Esophagus (tissue), 2 donors: ENCODE results near the gene FAM76A. TPM values are rescaled to one million over a fixed set of nuclear protein-coding genes. Genes with fewer than 3 reads are reported as not detected.
"Not testable (repeated sequence)": the region's sequence is repeated elsewhere in the genome, so short reads cannot be mapped to it uniquely, and the experiment has no call there.

Experiments
- H3K27ac ChIP-seq, 2 donors: one replicate each; pipeline ENCODE4 v1.5.1; 2013; ENCODE audit warnings: low read depth in 2 of 2, mild to moderate bottlenecking in 2 of 2, inconsistent platforms in 1 of 2, low read length in 1 of 2, moderate library complexity in 1 of 2
- H3K27me3 ChIP-seq, 2 donors: one replicate each; pipeline ENCODE4 v1.6.1; 2013; ENCODE audit warnings: low read length in 2 of 2, control low read depth in 1 of 2, mild to moderate bottlenecking in 1 of 2; ENCODE audit not compliant: insufficient read depth in 2 of 2, control insufficient read depth in 1 of 2
- H3K36me3 ChIP-seq, 2 donors: one replicate each; pipeline ENCODE4 v1.6.1; 2013; ENCODE audit warnings: low read length in 1 of 2; ENCODE audit not compliant: control insufficient read depth in 2 of 2, insufficient read depth in 2 of 2
- H3K4me1 ChIP-seq, 2 donors: one replicate each; pipeline ENCODE4 v1.6.1; 2013; ENCODE audit warnings: low read length in 1 of 2; ENCODE audit not compliant: control insufficient read depth in 2 of 2, insufficient read depth in 2 of 2
- H3K4me3 ChIP-seq, 2 donors: one replicate each; pipeline ENCODE4 v1.5.1; 2013; ENCODE audit warnings: low read length in 2 of 2, mild to moderate bottlenecking in 2 of 2, low read depth in 1 of 2, moderate library complexity in 1 of 2
- H3K9me3 ChIP-seq, 2 donors: one replicate each; pipeline ENCODE4 v1.6.1; 2013; ENCODE audit warnings: mild to moderate bottlenecking in 2 of 2, low read depth in 1 of 2, low read length in 1 of 2, moderate library complexity in 1 of 2; ENCODE audit not compliant: control insufficient read depth in 2 of 2, insufficient read depth in 1 of 2
- WGBS, 2 donors: extraction: QIAGEN DNeasy Blood & Tissue Kit; methylation state at CpG; one replicate each; pipeline ENCODE4 v1.1.7; 2013; 5-methylcytosine and 5-hydroxymethylcytosine counted together
- polyA plus RNA-seq, 2 donors: library from polyadenylated mRNA; stranded (reverse); fragments of 200-250 nt; gene quantifications; one replicate each; pipeline ENCODE4 v1.2.3, GENCODE V29; 2013
- donor health status: healthy with polysubstance abuse.
- donor health status: Bipolar disorder and iron deficiency.

Gene FAM76A
- polyA plus RNA-seq, 2 donors: 3.5 to 4.2 TPM

GRCh38 chr1:27689423-27690173, 36.2 kb upstream of the FAM76A start:
- peaks cover 8 to 10% of the 10 kb centered on the region in 2 donors for H3K4me1 ChIP-seq
- no peak overlapping the region for H3K27ac ChIP-seq
- no peaks in the 10 kb centered on the region for H3K27me3 ChIP-seq
- WGBS, 2 donors: 72 to 73% methylated on average over 4 of the region's 4 CpGs
- H3K9me3 ChIP-seq: no peaks in the 10 kb centered on the region
- H3K4me3 ChIP-seq: no peak overlapping the region
- no peaks in the 10 kb centered on the region for H3K36me3 ChIP-seq

DNA sequence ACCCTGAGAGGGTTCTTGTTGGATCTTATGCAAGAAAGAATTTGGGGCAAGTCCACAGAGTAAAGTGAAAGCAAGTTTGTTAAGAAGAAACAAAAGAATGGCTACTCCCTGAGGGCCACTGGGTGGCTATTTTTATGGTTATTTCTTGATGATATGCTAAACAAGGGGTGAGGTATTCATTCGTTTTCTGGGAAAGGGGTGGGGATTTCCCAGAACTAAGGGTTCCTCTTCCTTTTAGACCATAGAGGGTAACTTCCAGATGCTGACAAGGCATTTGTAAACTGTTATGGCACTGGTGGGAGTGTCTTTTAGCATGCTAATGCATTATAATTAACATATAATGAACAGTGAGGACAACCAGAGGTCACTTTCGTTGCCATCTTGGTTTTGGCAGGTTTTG, 35.6 kb upstream of the FAM76A start:
- Histone ChIP-seq H3K27me3 (no peaks in the 10 kb centered on the region), H3K4me3 (no peak overlapping the region), H3K9me3 (no peaks in the 10 kb centered on the region), H3K36me3 (no peaks in the 10 kb centered on the region), H3K27ac (no peak overlapping the region), H3K4me1 (peaks cover 8 to 10% of the 10 kb centered on the region in 2 donors)
- 53 to 67% methylated on average over 2 of the region's 2 CpGs for WGBS, 2 donors

DNA sequence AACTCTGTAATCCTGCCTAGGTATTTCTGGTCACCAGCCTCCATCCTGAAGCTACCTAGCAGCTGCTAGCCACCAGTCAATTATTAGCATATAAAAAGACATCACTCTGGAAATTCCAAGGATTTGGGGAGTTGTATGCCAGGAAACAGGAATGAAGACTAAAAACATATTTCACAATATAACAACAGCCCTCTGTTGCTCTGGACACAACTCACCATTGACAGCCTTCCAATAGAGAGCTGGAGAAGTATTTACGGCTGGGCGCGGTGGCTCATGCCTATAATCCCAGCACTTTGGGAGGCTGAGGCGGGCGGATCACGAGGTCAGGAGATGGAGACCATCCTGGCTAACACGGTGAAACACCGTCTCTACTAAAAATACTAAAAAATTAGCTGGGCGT, 28.9 kb upstream of the FAM76A start:
- not testable (repeated sequence) for H3K4me1 ChIP-seq, H3K27me3 ChIP-seq, H3K36me3 ChIP-seq, H3K9me3 ChIP-seq, H3K4me3 ChIP-seq, H3K27ac ChIP-seq
- 81 to 83% methylated on average over 9 of the region's 9 CpGs for WGBS, 2 donors

- Histone ChIP-seq H3K4me1 (no peaks in the 10 kb centered on the region), H3K4me3 (no peak overlapping the region), H3K36me3 (no peaks in the 10 kb centered on the region), H3K9me3 (no peaks in the 10 kb centered on the region), H3K27me3 (no peaks in the 10 kb centered on the region), H3K27ac (no peak overlapping the region)
- 79 to 86% methylated on average over 4 of the region's 4 CpGs for WGBS, 2 donors
These were observed 20.8 kb upstream of the FAM76A start for GRCh38 chr1:27704958-27705357.

- no peaks in the 10 kb centered on the region for H3K9me3 ChIP-seq
- no peaks in the 10 kb centered on the region for H3K36me3 ChIP-seq
- H3K4me3 ChIP-seq: no peak overlapping the region
- WGBS, 2 donors: 66 to 74% methylated on average over 2 of the region's 2 CpGs
- H3K4me1 ChIP-seq: no peaks in the 10 kb centered on the region
- H3K27ac ChIP-seq: no peak overlapping the region
- H3K27me3 ChIP-seq: no peaks in the 10 kb centered on the region
These were observed 20.2 kb upstream of the FAM76A start for GRCh38 chr1:27705545-27705944.

DNA sequence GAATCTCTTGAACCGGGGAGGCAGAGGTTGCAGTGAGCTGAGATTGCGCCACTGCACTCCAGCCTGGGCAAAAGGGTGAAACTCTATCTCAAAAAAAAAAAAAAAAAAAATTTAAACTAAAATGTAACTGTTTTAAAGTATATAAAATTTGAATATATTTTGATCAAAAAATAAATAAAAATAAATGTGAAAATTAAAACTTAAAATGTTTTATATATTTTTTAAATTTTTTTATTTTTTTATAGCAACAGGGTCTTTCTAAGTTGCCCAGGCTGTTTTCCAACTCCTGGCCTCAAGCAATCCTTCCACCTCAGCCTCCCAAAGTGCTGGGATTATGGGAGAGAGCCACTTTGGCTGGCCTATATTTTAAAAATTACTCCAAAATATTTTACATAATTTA, 15.2 kb upstream of the FAM76A start:
- Histone ChIP-seq H3K4me1 (no peaks in the 10 kb centered on the region), H3K36me3 (no peaks in the 10 kb centered on the region), H3K27me3 (no peaks in the 10 kb centered on the region), H3K9me3 (no peaks in the 10 kb centered on the region), H3K27ac (no peak overlapping the region), H3K4me3 (no peak overlapping the region)
- WGBS, 2 donors: 93 to 96% methylated on average over 2 of the region's 2 CpGs

GRCh38 chr1:27713139-27713725, 12.5 kb upstream of the FAM76A start:
- Histone ChIP-seq H3K4me3 (no peak overlapping the region), H3K36me3 (no peaks in the 10 kb centered on the region), H3K27ac (no peak overlapping the region), H3K9me3 (no peaks in the 10 kb centered on the region), H3K4me1 (no peaks in the 10 kb centered on the region), H3K27me3 (no peaks in the 10 kb centered on the region)
- WGBS, 2 donors: 53 to 63% methylated on average over 3 of the region's 3 CpGs

- Histone ChIP-seq H3K4me1 (no peaks in the 10 kb centered on the region), H3K27me3 (no peaks in the 10 kb centered on the region), H3K36me3 (no peaks in the 10 kb centered on the region), H3K27ac (no peak overlapping the region), H3K4me3 (no peak overlapping the region), H3K9me3 (no peaks in the 10 kb centered on the region)
- WGBS, 2 donors: 71% methylated on average over 3 of the region's 3 CpGs
These were observed 11.8 kb upstream of the FAM76A start for GRCh38 chr1:27713869-27714513.

GRCh38 chr1:27716262-27716895, 9.4 kb upstream of the FAM76A start:
- no peaks in the 10 kb centered on the region for H3K36me3 ChIP-seq
- H3K9me3 ChIP-seq: no peaks in the 10 kb centered on the region
- no peak overlapping the region for H3K4me3 ChIP-seq
- WGBS, 2 donors: 71 to 78% methylated on average over 2 of the region's 2 CpGs
- no peaks in the 10 kb centered on the region for H3K27me3 ChIP-seq
- no peak overlapping the region for H3K27ac ChIP-seq
- no peaks in the 10 kb centered on the region for H3K4me1 ChIP-seq
